ENCODE data around the gene DBF4B.

- TF ChIP-seq GATA2 (IDR thresholded peaks at IDR 0.05; ENCODE audit: low read depth, low read length) (no peak), GATA3 (IDR thresholded peaks at IDR 0.05; ENCODE audit: low read depth, low read length) (no peak)
Observed at GRCh38 chr17:44722254-44722653, 13.8 kb downstream of the DBF4B start.

All from SH-SY5Y (cell line).